Renal cortex interstitium (tissue), 11 donors: ENCODE measurements around the gene FAH. TPM values are rescaled to one million over a fixed set of nuclear protein-coding genes. Genes with fewer than 3 reads are reported as not detected.

Experiments
- DNase-seq, 11 donors: peaks; one replicate each; pipeline ENCODE4 v3.0.0-alpha.2; 2013; ENCODE audit warnings: low read depth in 9 of 11, low spot score in 4 of 11; ENCODE audit errors: extremely low read depth in 1 of 11
- polyA plus RNA-seq, 3 donors: library from polyadenylated mRNA; unstranded; fragments of 120-200 nt; gene quantifications; one replicate each; pipeline ENCODE4 v1.2.1, GENCODE V29; 2013; ENCODE audit not compliant: insufficient read length in 3 of 3

The FAH gene
- polyA plus RNA-seq, 3 donors, result 39.1 to 44.2 (median 39.3) TPM

DNA sequence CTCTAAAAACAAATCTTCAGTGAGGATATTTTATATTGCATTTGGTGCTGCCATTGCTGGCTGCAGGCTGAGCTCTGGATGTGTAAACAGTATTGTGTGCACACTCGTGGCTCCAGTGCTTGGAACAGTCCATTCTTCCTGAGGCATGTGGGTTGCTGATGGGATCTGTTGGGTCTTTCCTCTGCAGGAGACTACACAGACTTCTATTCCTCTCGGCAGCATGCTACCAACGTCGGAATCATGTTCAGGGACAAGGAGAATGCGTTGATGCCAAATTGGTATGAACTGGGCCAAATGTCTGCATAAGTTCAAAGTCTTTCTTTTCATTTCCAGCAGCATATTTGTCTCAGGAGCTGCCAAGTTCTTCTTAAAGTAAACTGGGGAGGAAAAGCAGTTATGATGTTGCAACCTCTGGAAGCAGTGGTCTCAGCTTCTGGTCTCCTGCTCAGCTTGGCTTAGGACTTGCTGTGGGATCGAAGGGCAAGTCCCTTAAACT is 9.3 kb downstream of the FAH start:
- DNase-seq, result no peak

DNA sequence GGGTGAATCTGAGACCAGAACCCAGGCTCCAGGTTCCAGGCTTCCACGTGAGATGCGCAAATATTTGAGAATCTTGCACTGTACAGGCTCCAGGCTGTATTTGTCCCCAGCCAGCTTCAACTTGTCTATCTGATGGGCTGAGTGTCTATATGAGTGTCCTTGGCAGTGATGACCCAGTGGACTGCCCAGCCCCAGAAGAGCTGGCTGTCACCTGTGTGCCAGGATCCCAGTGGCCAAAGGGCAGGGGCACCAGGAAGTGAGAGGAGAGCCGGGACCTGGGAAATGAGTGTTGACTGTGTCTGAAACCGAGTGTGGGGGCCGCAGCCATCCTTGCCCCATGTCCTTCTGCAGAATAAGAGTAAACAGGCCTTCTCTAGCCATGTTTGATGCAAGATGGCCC is 10.4 kb downstream of the FAH start:
- no peak for DNase-seq

GRCh38 chr15:80163897-80164296 is 11.1 kb downstream of the FAH start:
- no peak for DNase-seq

DNA sequence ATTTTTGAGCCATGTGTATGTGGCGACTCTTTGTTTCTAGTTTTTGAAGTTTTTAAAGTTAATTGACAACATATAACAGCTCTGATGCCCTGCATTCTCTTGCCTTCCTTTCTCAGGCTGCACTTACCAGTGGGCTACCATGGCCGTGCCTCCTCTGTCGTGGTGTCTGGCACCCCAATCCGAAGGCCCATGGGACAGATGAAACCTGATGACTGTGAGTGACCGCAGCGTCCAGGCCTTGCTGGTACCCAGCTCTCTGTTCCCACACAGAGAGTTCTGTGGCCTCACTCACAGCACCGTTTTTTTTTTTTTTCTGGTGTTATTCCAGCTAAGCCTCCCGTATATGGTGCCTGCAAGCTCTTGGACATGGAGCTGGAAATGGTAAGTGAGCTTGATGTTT is 15.1 kb downstream of the FAH start:
- DNase-seq, result no peak

DNA sequence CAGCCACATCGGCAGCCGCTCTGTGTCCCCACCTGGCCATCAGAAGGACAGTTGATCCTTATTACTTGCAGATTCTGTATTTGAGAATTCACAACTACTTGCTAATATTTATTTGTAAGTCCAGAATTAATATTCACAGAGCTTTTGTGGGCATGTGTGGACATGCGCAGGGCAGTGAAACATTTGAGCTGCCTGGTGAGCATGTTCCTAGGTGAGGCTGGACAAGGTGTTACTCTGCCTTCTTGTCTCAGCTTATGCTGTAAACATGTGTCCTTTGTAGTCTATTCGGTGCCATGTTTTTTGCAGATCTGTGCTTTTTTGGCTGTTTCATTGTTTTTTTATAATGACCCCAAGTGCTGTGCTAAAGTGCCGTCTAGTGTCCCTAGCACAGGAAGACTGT is 15.6 kb downstream of the FAH start:
- no peak for DNase-seq

DNA sequence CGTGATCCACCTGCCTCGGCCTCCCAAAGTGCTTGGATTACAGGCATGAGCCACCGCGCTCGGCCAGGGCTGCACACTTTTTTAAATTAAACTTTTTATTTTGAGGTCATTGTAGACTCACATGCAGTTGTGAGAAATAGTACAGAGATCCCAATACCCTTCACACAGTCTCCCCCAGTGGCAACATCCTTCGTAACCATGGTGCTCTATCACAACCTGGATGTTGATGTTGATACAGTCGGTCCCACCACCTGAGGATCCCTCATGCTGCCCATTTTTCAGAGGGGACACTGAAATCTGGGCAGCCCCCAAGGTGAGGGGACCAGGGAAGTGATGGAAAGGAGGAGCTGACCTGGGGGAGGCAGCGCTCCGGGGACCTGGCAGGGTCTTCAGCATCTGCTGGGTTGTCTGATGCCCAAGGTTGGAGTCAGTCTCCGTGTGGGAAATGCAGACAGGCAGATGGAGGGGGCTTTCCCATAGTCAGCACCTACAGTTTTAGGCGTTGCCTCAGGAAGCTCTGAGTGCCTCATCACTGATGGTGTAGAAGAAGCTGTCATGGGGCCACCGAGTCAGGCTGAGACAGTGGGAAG is 17.1 kb downstream of the FAH start:
- DNase-seq, result no peak

DNA sequence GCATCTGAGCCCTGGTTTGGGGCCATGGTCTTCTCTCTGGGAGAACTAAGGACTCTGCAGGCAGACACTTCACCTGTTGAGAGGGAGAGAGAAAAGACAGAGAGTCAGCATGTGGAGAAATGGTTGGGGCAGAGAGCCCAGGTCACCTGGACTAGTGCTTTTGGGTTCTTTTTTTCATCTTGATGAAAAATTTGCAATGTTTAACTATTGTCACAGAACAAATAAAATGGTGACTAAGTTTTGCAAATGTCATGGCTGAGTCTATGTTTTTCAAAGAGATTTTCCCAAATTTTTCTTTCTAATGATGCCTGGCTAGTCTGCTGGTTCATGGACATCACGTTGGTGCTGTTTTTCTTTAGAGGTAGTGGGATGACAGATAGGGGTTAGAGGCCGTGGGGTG is 17.8 kb downstream of the FAH start:
- DNase-seq, result no peak

DNA sequence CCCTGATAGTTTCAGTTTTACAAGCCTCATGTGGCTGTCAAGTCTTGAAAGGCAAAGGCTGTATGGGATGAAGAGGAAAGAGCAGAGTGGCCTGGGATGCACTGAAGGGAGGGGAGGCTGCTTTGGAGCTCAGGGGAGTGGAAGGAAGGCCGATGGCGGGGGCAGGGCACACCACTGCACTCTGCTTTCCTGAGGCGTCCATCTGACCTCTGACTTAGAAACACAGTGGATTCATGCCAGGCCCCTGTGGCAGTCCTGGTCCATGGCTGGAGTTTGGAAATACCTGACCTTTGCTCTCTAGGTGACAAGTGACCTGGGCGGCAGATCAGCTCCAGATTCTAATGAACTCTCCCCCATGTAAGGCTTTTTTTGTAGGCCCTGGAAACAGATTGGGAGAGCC is 19.0 kb downstream of the FAH start:
- no peak for DNase-seq

DNA sequence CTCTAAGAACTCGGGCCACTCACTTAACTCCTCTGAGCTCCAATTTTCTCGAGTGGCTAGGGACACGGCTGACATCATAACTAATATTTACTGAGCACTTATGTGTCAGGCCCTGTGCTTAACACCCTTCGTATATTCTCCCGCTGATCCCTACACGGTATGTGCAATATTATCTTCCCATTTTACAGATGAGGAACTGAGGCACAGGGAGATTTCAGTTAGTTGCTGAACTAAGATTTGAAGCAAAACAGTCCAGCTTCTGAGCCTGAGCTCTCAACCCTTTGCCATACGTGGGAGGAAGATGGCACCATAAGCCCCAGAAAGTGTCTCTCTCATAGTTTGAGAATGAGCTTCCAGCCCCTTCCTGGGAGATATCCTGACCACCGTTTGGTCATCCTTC is 19.6 kb downstream of the FAH start:
- DNase-seq, result no peak

DNA sequence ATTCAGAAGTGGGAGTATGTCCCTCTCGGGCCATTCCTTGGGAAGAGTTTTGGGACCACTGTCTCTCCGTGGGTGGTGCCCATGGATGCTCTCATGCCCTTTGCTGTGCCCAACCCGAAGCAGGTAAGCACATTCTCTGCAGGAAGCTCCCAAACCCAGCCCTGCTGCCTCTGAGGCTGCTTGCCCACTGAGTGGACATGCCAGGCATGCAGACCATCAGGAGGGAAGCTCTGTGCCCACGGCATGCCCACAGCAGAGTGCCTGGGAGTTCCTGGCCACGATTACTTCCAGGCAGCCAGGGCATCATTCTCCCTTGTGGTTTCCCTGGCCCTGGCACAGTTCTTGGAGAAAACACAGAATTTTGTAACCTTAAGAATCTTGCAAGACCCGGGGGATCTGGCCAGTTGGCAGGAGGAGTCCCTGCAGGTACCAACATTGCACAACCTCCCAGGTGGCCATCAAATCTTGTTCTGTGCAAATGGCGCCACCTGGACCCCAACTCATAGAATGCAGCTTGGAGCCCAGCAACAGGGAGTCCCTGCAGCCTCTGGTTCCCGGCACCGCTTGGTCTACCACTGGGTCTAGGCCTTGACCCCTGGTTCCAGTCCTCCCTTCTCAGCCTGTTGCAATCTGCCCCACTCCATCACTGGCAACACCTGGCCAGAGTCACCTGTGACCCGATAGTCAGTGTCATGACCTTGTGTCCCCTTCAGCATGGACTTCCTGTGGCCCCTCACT is 20.4 kb downstream of the FAH start:
- peak in 9 of 11 donors; percentile 23 to 49 (median 39) for DNase-seq

DNA sequence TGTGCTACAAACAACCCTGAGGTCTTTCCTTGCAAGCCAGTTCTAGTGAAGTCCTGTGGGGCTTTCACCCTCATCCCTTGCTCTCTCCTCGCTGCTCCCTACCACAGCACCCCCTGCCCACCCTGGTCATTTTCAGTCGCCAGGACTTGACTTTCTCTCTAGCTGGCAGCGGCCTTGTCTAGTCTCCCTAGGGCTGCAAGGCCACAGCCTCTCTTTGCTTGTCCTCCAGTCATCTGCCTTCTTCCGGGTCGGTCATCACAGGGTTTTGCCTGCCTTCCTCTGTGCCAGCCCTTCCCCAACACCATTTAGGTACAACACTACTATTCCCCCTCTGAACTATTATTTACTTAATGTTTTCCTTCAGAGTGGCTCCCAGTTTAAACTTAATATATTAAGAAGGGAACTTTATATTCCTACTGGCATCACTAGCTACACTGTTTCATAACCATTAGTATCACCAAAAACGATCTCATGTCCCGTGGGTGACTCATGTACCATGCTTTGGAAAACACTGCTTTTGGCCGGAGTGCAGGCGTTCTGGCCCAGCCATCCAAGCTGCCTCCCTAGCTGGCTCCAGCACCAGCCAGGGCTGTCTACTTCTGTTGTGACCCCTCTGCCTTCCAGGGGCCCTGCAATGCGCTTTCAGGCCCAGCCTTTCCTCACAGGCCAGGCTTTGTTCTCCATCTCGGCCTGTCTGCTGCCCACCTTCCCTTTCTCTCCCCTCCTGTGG is 21.4 kb downstream of the FAH start:
- no peak for DNase-seq

DNA sequence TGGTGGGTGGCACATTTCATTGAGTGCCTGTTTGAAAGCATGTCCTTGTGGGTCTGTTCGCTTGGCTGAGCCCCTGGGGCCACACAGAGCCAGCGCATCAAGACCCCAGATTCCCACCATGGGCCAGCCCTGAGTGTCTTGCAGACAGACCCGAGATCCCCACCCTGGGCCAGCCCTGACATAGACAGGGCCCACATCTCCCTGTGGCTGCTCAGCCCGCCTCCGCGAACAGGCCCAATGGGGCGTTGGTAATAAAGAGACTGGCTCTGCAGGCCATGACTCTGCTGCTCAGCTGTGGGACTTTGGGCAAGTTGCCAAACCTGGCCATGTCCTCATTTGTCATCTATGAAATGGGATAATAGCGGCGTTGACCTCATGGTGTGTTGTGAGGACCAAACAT is 22.6 kb downstream of the FAH start:
- no peak for DNase-seq

- DNase-seq, result no peak
These were observed 23.6 kb downstream of the FAH start for GRCh38 chr15:80176443-80176842.

- DNase-seq, result no peak
These were observed 24.4 kb downstream of the FAH start for GRCh38 chr15:80177156-80177555.

DNA sequence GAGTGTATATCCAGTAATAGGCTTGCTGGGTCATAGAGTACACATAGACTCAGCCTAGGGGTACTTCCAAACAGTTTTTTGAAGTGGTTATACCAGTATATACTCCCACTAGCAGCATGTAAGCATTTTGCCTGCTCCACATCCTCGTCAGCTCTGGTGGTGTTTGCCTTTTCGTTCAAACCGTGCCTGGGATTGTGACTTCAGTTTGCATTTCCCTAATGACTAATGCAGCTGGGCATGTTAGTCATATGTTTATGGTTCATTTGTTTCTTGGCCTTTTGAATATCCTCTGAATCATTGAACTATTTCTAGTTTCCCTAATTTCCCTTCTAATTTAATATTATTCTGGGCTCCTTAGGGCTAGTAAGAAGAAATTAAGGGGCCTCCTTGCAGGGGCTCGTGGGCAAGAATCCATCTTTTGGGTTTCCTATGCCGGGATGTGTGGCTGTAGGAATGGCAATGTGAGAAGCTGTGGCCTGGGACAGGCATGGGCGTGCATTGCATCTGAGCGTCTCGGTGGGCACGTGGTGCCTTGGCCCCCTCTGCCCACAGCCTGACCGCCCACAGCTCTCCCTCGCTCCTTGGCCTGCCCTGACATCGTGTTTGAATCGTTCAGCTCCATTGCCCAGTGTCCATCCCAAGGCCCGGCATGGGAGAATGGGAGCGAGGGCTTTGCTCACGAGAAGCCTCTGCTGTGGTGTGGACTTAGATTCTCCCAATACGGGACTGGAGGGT is 26.4 kb downstream of the FAH start:
- no peak for DNase-seq

- DNase-seq, result no peak
These were observed 27.1 kb downstream of the FAH start for GRCh38 chr15:80179935-80180334.

- DNase-seq, result no peak
These were observed 27.7 kb downstream of the FAH start for GRCh38 chr15:80180468-80180867.

GRCh38 chr15:80180986-80181385 is 28.2 kb downstream of the FAH start:
- no peak for DNase-seq

DNA sequence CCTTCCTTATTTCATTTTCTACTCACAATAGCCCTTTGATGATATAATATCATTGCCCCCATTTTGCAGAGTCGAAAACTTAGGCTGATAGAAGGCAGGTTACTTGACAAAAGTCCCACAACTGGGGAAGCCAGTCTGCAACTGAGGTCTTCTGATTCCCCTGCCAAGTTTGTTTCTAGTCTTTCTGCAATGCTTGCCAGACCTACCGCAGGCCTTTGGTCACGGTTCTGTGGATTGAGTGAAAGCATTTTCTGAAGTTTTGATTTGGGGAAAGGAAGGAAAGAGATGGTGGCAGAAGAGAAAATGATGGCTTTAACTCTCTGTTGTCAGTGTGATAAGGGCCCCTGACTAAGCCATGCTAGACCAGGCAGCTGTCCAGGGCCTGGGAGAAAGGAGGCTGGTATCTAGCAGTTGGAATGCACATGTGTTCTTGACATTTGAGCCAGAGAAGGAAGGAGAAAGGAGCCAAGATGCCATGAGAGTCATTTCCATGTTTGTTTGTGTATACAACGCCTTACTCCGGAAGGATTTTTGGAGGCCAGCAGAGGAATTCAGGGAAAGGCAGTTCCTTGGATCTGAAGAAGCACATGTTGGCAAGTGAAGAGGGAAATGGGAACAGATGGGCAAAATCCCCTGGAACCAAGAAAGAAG is 29.9 kb downstream of the FAH start:
- no peak for DNase-seq
